Endothelial cell (in vitro differentiated cells): ENCODE data around the gene MXRA7. TPM values are rescaled to one million over a fixed set of nuclear protein-coding genes. Genes with fewer than 3 reads are reported as not detected.
"Not testable (repeated sequence)": the region's sequence is repeated elsewhere in the genome, so short reads cannot be mapped to it uniquely, and the experiment has no call there.

Source experiments
- DNase-seq: peaks from one replicate; pipeline ENCODE4 v3.0.0; 2021; ENCODE audit warnings: low spot score
- H3K27ac Mint-ChIP-seq: one replicate; pipeline ENCODE4 v1.8.0; 2021; ENCODE audit warnings: mixed read lengths, inconsistent platforms; ENCODE audit not compliant: unreplicated experiment
- H3K27me3 Mint-ChIP-seq: one replicate; pipeline ENCODE4 v1.8.0; 2021; ENCODE audit warnings: mild to moderate bottlenecking, moderate library complexity, mixed read lengths, inconsistent platforms; ENCODE audit not compliant: unreplicated experiment
- H3K36me3 Mint-ChIP-seq: one replicate; pipeline ENCODE4 v1.8.0; 2021; ENCODE audit warnings: mild to moderate bottlenecking, low read depth, mixed read lengths, inconsistent platforms; ENCODE audit not compliant: unreplicated experiment
- H3K4me1 Mint-ChIP-seq: one replicate; pipeline ENCODE4 v1.8.0; 2021; ENCODE audit warnings: mild to moderate bottlenecking, mixed read lengths, inconsistent platforms; ENCODE audit not compliant: unreplicated experiment
- H3K4me3 Mint-ChIP-seq: one replicate; pipeline ENCODE4 v1.8.0; 2021; ENCODE audit warnings: mild to moderate bottlenecking, mixed read lengths, inconsistent platforms; ENCODE audit not compliant: unreplicated experiment
- H3K9me3 Mint-ChIP-seq: one replicate; pipeline ENCODE4 v1.8.0; 2021; ENCODE audit warnings: mixed read lengths, inconsistent platforms; ENCODE audit not compliant: unreplicated experiment
- total RNA-seq: library from RNA; stranded (reverse); fragmentation: NEBNext Ultra II Directional; extraction: Animal tissue kit (Norgen Biotek cat#: 25700); gene quantifications from one replicate; pipeline ENCODE4 v1.2.1, GENCODE V29; 2021; ENCODE audit not compliant: unreplicated experiment
- TF ChIP-seq, protein P1 (sequence below): fragments of 200-600 bp; sonication (generic); IDR thresholded peaks from one replicate; pipeline ENCODE4 v1.5.0; 2021; ENCODE audit warnings: antibody characterized with exemption; ENCODE audit not compliant: unreplicated experiment

The MXRA7 gene
- total RNA-seq, 1 donor from 2014 or later: 51.6 TPM

GRCh38 chr17:76726231-76726775 is 15.5 kb upstream of the MXRA7 start, which contains the start of gene JMJD6:
TSS of gene JMJD6 (minus strand) at chr17:76726606. CDS start at chr17:76726475, 131 bp downstream.
- TF ChIP-seq, protein P1, sequence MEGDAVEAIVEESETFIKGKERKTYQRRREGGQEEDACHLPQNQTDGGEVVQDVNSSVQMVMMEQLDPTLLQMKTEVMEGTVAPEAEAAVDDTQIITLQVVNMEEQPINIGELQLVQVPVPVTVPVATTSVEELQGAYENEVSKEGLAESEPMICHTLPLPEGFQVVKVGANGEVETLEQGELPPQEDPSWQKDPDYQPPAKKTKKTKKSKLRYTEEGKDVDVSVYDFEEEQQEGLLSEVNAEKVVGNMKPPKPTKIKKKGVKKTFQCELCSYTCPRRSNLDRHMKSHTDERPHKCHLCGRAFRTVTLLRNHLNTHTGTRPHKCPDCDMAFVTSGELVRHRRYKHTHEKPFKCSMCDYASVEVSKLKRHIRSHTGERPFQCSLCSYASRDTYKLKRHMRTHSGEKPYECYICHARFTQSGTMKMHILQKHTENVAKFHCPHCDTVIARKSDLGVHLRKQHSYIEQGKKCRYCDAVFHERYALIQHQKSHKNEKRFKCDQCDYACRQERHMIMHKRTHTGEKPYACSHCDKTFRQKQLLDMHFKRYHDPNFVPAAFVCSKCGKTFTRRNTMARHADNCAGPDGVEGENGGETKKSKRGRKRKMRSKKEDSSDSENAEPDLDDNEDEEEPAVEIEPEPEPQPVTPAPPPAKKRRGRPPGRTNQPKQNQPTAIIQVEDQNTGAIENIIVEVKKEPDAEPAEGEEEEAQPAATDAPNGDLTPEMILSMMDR: no peak
- Mint-ChIP-seq H3K4me1 (peaks cover 15% of the 10 kb centered on the region), H3K4me3 (peak within 1 kb of the TSS; percentile 95), H3K9me3 (no peaks in the 10 kb centered on the region), H3K27me3 (peaks cover 10% of the 10 kb centered on the region), H3K27ac (peak within 1 kb of the TSS; percentile 97), H3K36me3 (peaks cover 14% of the 10 kb centered on the region)
- DNase-seq: peak; percentile 88

- Mint-ChIP-seq H3K27me3 (peaks cover 10% of the 10 kb centered on the region), H3K36me3 (peaks cover 16% of the 10 kb centered on the region), H3K9me3 (no peaks in the 10 kb centered on the region), H3K4me3 (peak overlapping the region; percentile 94), H3K27ac (peak overlapping the region; percentile 81), H3K4me1 (peaks cover 15% of the 10 kb centered on the region)
- TF ChIP-seq, protein P1: no peak
- no peak for DNase-seq
These were observed 14.9 kb upstream of the MXRA7 start for GRCh38 chr17:76725580-76726230.

DNA sequence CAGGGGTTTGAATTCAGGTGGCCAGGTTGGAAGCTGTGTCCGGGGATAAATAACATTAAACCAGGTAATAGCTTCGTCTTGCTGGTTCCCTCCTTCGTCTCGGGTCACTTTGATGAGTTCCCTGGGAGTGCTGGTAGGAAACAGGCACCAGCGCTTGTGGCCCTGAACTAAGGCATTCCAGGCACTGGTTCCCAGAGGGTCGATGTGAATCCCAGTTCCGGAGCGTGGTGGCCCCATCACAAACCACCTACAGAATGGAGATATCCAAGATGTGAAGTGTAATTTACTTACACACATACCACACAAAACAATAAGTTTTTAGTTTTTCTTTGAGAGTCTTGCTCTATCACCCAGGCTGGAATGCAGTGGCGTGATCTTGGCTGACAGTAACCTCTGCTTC is 13.0 kb upstream of the MXRA7 start:
- Mint-ChIP-seq H3K9me3 (no peaks in the 10 kb centered on the region), H3K4me3 (no peak overlapping the region), H3K4me1 (peaks cover 15% of the 10 kb centered on the region), H3K36me3 (peaks cover 26% of the 10 kb centered on the region), H3K27me3 (peaks cover 10% of the 10 kb centered on the region), H3K27ac (no peak overlapping the region)
- TF ChIP-seq, protein P1: no peak
- DNase-seq: no peak

DNA sequence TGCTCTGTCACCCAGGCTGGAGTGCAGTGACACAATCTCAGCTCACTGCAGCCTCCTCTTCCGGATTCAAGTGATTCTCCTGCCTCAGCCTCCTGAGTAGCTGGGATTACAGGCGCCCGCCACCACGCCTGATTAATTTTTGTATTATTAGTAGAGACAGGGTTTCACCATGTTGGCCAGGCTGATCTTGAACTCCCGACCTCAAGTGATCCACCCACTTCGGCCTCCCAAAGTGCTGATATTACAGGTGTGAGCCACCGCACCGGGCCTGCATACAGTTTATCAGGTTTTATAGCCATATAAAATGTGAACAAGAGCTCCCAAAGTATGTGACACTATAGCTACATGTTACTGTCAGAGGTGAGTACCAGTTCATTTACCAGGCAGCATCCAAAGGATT is 12.2 kb upstream of the MXRA7 start:
- peaks cover 29% of the 10 kb centered on the region for H3K36me3 Mint-ChIP-seq
- H3K27me3 Mint-ChIP-seq: not testable (repeated sequence)

DNA sequence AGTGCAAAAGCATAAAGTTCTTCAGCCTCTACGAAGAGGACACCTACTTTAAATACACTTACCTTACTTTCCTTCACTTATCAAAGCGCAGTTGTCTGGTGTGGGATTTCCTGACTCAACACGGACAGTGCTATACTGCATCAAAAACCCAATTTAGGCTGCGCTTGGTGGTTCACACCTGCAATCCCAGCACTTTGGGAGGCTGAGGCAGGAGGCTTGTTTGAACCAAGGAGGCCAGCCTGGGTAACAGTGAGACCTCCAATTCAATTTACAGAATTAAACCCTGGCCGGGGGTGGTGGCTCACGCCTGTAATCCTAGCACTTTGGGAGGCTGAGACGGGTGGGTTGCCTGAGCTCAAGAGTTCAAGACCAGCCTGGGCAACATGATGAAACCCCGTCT is 11.5 kb upstream of the MXRA7 start:
- DNase-seq: no peak
- TF ChIP-seq, protein P1: no peak
- no peak overlapping the region for H3K4me3 Mint-ChIP-seq
- H3K27ac Mint-ChIP-seq: no peak overlapping the region
- peaks cover 9% of the 10 kb centered on the region for H3K4me1 Mint-ChIP-seq
- no peaks in the 10 kb centered on the region for H3K9me3 Mint-ChIP-seq
- peaks cover 27% of the 10 kb centered on the region for H3K36me3 Mint-ChIP-seq
- peaks cover 3% of the 10 kb centered on the region for H3K27me3 Mint-ChIP-seq

More for the DNA sequence above, 12.2 kb upstream of the MXRA7 start:
- Mint-ChIP-seq H3K4me3 (peak overlapping the region; percentile 31), H3K4me1 (peaks cover 15% of the 10 kb centered on the region)
- not testable (repeated sequence) for H3K9me3 Mint-ChIP-seq, DNase-seq, H3K27ac Mint-ChIP-seq
